GM21447 (cell line): Measurements from ENCODE around the gene NPW.
"Not testable (repeated sequence)": the region's sequence is repeated elsewhere in the genome, so short reads cannot be mapped to it uniquely, and the experiment has no call there.

Source experiments
- ATAC-seq: cut with Tn5 transposase; IDR thresholded peaks from one replicate; pipeline ENCODE4 v1.9.1; 2021; ENCODE audit not compliant: unreplicated experiment

Gene NPW

DNA sequence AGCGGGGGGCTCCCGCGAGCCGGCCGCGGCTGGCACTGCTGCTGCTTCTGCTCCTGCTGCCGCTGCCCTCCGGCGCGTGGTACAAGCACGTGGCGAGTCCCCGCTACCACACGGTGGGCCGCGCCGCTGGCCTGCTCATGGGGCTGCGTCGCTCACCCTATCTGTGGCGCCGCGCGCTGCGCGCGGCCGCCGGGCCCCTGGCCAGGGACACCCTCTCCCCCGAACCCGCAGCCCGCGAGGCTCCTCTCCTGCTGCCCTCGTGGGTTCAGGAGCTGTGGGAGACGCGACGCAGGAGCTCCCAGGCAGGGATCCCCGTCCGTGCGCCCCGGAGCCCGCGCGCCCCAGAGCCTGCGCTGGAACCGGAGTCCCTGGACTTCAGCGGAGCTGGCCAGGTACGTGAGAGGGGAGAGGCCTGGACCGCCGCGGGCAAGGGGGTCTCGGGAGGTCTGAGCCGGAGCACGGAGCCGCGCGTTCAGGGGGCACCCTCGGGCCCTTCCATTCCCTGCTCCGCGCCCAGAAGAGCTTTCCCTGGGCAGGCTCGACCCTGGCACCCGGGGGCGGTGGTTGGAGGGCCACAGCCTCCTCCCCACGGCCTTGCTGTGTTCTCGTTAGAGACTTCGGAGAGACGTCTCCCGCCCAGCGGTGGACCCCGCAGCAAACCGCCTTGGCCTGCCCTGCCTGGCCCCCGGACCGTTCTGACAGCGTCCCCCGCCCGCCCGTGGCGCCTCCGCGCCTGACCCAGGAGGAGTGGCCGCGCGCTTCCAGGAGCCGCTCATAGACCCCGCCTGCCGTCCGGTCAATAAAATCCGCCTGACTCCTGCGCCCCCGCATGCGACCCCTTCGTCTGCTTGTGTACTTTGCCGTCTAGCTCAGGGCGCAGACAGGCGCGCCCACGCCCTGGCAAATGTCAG lies 591 bp downstream of the NPW start:
- ATAC-seq, result no peak

DNA sequence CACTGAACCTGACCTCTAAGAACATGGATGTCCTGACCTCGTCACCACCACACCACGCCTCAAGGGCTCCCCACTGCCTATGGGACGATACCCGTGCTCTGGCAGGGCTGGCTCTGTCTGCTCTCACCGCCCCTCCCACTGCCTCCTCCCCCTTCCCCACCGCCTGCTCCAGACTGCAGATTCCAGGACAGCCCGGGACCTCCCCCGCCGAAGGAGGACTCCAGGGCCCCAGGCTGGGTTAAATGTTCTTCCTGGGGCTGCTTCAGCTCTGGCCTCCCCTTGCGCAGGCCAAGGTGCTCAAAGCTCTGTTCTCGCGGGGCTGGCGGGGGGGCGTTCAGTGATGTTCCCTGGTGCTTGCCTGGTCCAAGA lies 3.1 kb downstream of the NPW start:
- ATAC-seq, result no peak

DNA sequence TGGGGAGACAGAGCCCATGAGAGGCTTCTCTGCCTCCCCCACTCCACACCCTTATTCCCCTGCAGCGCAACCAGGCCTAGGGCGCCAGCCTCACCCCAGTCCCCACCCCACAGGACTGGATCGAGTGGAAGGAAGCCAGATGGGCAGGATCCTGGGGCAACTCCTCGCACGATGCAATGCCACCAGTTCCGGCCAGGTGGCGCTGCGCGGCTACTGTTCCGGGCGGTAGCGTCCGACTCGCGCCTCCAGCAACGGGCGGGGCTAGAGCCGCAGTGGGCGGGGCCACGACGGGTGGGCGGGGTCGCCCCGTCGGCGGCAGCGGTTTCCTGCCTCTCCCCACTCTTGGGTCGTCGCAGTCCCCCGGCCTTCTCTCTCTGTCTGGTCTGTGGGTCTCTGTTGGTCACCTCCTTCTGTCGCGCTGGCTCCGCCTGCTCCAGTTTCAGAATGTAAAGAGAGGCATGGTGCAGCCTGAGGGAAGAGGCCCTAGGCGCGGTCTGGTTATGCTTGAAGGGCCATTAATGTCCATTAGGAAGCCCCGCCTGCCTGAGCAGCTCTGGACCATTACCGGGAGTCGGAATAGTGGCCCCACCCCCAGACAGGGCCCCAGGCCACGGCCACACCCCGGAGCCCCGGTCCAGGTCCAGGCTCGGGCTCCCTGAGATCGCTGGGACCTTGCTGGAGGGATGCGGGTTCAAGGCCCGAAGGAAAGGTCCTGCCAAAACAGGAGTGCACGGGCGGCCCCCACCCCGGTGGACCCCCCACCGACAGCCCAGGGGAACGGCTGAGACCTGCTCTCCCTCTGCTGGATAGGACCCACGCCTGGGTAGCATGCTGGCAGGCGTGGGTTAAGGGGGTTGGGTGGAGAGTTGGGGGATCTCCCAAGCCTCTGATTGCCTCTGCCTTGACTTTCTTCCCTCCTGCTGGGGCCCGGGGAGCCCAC lies 3.8 kb downstream of the NPW start:
- ATAC-seq, result no peak

DNA sequence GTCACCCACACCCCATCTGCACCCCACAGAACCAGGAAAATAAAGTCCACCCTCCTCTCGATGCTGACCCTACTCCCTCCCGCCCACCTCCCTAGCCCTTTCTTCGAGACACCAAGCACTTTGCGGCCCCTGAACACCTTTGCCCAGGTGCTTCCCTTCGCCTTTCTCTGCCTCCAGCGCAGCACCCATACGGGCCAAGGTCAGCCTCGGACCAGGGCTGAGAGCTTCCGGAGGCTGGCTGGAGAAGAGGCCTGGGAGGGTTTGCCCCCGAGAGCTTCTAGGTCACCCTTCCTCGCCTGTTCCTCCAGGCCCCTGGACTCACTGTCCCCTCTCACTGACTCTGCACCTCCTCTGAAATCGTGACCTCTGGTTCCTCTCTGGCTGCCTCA lies 4.4 kb downstream of the NPW start:
- ATAC-seq, result no peak

DNA sequence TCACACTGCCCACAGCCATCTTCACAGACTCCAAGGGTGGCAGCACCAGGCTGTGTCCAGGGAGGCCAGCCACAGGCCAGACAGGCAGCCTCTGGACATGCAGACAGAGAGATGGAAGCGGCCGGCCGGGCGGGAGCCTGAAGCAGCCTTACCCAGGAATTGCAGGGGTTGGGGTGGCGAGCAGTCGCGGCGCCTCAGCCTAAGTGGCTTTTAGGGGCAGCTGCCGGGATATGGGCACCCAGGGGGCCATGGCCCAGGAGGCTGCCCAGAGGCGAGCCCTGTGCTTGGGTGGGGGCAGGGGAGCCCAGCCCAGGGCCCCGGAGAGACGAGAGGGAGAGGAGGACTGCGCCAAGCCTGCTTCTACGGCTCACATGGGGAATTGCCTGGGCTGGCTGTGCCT lies 5.7 kb downstream of the NPW start:
- ATAC-seq, result no peak

DNA sequence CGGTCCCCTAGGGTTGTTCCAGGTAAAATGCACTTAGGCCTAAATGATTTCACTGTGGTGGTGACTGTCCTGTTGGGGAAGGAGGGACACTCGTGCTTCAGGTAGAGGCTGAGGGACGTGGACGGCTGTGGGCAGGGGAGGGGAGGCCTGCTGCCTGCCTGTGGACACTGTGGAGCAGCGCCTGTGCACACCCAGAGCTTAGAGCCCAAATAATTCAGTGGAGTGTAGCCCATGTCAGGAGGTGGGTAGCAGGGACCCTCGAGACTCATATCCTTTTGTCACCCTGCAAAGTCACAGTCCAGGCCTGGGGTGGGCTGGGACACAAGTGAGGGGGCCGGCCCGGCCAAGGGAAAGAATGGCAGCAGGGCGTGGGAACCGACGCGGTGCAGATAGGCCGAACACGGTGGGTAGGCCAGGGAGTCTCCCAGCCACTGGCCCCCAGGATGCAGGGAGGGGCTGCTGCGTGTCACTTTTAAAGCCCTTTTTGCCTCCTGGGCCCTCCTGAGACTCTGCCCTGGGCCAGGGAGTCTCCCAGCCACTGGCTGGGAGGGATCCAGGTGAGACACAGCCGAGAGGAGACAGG lies 6.4 kb downstream of the NPW start:
- ATAC-seq, result no peak

DNA sequence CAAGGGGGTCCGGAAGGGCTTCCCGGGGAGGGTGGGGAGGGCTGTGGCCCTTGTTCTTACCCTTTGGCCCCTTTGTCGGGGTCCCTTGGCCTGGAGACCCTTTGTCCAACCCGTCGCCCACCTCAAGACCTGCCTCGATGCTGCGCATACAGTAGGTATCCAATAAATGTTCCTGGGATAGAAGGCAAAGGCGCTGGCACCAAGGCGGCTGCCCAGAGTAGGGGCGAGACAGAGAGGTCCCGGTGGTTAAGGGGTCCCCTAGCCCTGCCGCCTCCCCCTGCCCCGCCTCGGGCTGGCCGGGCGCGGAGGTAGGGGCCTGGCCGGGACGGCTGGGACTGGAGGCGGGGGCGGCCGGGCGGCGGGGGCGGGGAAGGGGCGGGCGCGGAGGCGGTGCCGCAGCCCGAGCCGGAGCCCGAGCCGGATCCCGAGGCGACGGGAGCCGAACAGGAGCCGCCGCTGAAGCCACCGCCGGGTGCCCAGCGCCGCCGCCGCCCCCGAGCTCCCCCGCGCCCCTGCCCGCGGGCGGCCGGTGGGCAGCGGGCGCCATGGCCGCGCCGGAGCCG lies 7.0 kb downstream of the NPW start, which contains the start of gene NHERF2:
NHERF2 (plus strand) TSS at position 442 of the 563 bp plus-strand sequence; CDS start at position 546, 104 bp downstream.
- ATAC-seq, result no peak

DNA sequence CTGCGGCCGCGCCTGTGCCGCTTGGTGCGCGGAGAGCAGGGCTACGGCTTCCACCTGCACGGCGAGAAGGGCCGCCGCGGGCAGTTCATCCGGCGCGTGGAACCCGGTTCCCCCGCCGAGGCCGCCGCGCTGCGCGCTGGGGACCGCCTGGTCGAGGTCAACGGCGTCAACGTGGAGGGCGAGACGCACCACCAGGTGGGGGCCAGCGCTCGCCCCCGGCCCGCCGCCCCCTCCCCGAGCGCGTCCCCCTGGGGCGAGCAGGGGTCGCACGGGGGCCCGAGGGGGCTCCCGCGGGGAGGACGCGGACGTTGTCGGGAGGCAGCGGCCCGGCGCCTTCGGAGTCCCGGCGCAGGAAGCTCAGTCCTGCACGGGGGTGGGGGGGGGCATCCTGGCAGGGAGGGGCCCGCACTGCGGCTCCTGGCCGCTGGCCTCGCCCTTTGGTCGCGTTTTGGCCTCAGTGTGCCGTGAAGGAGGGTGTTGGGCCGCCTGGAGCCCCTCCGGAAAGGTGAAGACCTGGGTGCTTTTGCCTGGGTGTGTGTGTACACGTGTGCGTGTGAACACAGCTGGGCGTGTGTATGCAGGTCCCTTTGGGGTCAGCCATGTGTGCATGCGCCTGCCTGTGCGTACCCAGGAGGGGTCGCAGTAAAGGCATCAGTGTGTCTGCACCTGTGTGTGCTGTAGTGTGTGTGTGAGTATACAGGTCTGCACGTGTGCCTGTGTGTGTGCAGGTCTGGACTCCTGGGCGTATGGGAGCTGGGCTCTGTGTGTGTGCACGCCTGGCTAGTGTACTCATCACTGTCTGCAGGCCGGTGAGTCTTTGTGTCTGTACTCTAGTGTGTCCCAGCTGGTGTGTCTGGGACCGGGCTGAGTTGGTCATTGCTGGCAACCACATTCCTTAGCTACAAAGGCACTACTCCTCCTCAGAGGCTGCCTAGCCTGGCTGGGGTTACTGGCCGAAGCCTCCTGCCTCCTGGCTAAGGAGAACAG lies 7.7 kb downstream of the NPW start:
- no peak for ATAC-seq

DNA sequence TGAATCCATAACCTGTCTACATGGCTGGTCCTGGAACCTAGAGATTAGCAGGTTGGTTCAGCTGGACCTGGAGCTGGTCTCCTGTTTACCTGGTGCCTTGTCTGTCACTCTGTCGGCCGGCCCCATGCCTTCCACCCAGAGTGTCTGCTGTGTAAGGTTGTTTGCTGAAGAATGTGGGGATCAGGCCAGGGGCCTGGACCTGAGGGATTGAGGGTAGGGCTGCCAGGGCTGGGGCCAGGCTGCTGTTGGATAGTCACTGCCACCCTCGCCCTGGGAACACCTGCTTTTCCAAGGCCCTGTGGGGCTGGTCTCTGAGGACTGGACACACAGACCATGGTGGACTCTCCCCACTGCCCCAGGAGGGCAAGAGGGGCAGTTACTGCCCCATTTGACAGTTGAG lies 8.6 kb downstream of the NPW start:
- no peak for ATAC-seq

DNA sequence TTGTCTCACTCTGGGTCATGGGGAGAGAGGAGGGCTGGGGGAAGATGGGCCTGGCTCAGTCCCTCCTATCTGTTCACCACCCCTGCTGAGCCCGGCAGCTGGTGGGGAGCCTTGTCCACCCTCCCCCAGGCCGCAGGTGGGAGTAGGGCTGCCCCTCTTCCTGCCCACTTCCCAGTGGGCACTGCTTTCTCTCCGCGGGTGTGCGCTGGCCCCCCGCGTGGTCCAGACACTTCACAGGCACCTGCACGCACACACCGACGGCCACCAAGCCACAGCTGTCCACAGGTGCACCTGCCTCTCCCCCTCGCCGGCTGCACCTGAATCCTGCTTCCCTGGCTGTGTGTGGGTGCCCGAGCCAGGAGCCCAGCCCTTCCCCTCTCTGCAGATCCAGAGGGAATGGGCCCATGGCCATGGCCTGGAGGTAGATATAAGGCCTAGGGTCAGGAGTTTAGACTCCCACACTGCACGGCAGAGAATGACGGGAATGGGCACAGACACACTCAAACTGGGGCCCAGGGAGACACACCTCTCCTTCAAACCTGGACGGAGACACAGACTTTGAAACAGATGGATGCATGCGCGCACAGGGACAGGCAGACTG lies 9.1 kb downstream of the NPW start:
- ATAC-seq, result no peak

DNA sequence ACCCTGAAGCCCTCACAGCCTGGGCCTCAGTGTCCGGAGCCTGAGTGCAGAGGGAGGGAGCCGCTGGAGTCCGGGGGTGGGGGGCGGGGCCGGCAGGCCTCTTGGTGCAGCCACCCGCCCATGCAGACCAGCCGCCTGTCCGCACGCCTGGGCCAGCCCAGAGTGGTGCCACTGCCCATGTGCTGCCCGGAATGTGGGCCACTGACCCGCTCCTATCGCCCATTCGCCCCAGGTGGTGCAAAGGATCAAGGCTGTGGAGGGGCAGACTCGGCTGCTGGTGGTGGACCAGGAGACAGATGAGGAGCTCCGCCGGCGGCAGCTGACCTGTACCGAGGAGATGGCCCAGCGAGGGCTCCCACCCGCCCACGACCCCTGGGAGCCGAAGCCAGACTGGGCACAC lies 9.8 kb downstream of the NPW start:
- ATAC-seq, result no peak

DNA sequence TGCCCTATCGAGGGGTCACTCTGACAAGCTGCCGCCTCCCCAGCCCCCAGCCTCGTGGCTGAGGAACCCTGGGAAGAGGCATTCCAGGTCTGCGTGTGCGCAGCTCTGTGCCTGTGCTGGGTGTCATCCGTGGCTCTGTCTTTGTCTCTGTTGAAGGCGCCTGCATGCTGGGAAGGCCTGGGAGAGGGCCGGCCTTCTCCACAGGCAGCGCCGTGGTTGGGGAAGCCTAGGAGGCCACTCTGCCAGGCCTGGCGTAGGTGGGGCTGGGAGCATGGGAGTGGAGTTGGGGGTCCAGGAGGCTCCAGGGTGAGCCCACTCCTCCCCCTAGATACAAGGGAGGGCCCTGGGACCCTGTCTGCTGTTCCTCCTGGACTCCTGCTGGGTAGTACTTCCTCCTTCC lies 10.5 kb downstream of the NPW start:
- ATAC-seq, result no peak

DNA sequence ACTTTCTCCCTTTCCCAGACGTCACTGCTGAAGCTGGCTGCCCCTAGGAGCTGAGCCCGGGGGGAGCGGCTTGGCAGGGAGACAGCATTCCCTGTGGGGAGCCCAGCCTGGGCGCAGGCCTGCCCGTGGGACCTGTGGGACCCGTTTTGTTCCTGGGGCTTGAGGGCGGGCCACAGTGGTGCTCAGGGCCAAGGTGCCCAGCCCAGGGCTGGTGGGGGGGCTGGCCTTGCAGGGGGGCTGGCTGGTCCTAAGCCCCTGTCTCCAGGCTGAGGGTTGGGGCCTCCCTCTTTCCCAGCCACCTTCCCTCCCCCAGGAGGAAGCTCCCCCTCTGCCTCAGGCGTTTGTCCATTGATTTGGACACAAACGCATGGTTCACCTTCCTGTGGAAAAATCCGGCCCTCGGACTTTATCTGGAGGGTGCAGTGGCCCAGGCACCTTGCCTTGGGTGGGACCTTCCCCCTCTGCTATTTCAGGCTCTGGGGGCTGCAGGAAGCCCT lies 11.5 kb downstream of the NPW start:
- no peak for ATAC-seq

DNA sequence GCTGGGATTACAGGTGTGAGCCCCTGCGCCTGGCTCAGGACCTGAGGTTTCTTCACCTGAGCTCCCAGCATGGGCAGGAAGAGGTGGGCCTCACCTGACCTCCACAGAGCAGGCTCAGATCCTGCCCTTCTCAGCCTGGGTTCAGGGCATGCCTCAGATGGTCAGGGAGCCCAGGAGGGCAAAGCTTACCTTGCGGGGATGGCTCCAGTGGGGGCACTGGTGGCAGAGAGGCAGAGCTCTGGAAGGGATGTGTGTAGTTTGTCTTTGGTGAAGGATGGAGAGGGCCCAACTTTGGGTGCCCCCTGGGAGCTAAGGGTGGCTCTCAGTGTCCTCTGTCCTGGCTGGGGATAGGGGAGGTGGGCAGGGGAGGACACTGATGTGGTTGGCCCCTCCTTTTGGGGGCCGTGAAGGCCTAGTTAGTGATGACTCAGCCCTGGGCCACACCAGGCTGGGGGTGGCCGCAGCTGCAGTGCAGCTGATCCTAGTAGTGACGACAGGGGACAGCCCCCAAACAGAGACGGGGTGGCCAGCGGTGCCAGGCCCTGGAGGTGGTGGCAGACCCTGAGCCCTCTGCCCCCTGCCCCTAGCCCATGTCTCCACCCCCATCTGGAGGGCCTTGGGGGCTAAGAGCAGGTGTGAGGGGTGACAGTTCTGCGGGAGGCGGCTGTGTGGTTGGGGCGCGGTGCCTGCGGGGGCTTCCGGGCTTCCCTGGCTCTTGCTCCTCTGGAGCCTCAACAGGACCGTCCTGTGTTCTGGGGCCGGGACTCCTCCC lies 12.9 kb downstream of the NPW start:
- ATAC-seq, result no peak

DNA sequence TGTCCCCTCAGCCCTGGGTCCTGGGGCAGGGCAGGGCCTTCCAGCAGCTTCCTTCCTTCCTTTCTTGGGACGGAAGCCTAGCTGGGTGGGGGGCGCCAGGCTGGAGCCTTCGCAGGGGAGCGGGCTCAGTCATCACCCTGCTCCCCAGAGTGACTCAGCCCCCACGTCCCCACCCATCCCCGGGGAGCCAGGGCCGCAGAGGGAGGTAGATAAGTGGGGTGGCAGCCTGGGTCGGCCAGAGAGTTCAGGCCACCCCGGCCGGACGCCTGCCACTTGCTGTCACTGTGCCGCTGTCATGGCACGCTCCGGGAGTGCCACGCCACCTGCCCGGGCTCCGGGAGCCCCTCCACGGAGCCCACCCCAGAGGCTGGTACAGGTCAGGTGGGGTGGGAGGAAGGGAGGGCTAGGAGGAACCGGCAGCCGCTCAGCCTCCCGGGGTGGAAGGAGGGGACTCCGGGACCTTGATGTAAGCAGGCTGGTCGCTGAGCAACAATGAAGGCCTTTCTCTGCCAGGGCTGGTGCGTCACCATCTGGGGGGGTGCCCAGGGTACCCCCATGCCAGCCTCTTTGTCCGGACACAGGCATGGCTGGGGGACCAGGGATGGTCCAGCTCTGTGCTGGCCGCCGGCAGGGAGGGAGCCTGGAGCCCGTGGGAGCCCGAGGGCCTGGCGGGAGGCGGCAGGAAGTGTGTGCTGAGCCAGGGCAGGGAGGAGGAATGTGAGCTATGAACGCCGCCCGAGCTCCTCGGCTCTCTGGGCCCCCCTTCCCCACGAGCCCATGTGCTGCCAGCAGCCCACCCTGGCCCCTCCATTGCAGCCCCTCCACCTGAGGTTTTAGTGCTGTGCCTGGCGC lies 13.7 kb downstream of the NPW start:
- ATAC-seq, result no peak

DNA sequence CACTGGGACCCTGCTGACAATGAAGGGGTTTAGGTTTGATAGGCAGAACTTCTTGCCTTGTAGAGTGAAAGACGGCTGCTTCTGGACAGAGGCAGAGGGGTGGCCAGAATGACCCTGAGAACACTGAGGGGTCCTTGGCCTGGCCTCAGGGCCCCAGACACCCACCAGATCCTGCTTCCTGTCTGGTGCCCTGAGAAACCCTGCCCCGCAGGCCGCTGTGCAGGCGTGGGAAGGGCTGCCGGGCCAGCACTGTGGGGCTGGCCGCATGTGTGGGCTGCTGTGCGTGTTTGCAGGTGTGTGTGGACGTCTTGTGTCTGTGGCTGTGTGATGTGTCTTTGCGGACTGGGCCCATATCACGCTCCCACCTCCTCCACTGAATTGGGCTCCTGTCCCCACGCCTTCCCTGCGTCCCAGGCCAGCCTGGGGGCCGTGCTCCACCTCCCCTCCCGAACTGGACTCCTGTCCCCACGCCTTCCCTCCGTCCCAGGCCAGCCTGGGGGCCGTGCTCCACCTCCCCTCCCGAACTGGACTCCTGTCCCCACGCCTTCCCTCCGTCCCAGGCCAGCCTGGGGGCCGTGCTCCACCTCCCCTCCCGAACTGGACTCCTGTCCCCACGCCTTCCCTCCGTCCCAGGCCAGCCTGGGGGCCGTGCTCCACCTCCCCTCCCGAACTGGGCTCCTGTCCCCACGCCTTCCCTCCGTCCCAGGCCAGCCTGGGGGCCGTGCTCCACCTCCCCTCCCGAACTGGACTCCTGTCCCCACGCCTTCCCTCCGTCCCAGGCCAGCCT lies 14.5 kb downstream of the NPW start:
- not testable (repeated sequence) for ATAC-seq
